ENCODE data around the gene MTERF4.

MTERF4 gene

DNA sequence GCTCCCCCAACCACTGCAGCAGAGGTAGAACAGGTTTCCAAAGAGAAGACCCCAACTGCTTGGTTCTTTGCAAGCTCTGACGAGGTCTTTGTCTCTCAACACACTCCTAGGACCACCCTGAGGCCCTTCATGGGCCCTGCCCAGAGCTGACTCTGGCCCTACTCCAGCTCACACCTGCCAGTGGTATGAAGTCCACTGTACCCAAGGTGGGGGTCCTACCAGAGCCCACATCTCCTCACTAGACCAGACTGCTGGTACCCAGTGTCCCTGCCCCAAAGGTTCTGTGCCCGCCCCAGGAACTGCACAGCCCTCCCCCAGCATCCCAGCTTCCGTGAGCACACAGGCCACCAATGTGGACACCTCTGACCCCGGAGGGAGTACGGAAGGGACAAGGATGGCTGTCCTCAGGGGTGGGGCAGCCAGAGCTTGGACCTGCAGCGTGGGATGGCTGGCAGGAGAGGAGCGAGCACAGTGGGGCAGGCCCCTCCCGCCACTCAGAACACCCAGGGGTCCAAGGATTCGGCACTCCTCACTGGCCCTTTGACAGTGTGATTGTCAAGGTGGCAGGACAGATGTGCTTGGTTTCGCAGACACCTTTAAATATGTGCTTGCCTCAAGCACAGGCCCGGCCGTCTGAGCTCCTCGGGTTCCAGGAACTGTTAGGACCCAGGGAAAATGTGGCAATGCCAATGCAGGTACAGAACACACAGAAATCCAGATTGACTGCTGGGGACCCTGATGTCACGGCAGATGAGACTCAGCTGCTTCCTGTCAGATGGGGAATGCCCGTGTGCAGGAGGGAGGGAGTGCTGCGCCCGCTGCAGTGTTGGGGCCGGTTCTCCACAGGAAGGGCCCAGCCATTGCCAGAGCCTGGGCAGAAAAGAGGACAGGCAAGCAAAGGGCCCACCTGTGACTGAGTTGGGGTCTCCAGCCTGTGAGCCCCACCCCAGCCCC lies 51.2 kb downstream of the MTERF4 start:
- Histone ChIP-seq H3K36me3 (ENCODE audit: insufficient read depth) (no peaks in the 10 kb centered on the region), H3K4me2 (no peak overlapping the region), H3K79me2 (ENCODE audit: insufficient read depth, low read depth) (no peaks in the 10 kb centered on the region), H3K4me3 (IDR thresholded peaks at IDR 0.05; ENCODE audit: insufficient read depth, low read depth, low read length) (no peak overlapping the region), H2AFZ (ENCODE audit: low read depth) (no peak overlapping the region), H3K9ac (no peak overlapping the region), H3K27ac (no peak overlapping the region), H3K27me3 (ENCODE audit: insufficient read depth, low read depth) (peaks cover 7% of the 10 kb centered on the region; the same call in 1 of the 2 replicates), H4K20me1 (ENCODE audit: insufficient read depth) (no peaks in the 10 kb centered on the region), H3K4me1 (ENCODE audit: low read depth, poor library complexity, severe bottlenecking) (no peaks in the 10 kb centered on the region)
- TF ChIP-seq, protein P1, sequence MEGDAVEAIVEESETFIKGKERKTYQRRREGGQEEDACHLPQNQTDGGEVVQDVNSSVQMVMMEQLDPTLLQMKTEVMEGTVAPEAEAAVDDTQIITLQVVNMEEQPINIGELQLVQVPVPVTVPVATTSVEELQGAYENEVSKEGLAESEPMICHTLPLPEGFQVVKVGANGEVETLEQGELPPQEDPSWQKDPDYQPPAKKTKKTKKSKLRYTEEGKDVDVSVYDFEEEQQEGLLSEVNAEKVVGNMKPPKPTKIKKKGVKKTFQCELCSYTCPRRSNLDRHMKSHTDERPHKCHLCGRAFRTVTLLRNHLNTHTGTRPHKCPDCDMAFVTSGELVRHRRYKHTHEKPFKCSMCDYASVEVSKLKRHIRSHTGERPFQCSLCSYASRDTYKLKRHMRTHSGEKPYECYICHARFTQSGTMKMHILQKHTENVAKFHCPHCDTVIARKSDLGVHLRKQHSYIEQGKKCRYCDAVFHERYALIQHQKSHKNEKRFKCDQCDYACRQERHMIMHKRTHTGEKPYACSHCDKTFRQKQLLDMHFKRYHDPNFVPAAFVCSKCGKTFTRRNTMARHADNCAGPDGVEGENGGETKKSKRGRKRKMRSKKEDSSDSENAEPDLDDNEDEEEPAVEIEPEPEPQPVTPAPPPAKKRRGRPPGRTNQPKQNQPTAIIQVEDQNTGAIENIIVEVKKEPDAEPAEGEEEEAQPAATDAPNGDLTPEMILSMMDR (conservative IDR thresholded peaks at IDR 0.05; ENCODE audit: low read depth, low read length) = no peak

DNA sequence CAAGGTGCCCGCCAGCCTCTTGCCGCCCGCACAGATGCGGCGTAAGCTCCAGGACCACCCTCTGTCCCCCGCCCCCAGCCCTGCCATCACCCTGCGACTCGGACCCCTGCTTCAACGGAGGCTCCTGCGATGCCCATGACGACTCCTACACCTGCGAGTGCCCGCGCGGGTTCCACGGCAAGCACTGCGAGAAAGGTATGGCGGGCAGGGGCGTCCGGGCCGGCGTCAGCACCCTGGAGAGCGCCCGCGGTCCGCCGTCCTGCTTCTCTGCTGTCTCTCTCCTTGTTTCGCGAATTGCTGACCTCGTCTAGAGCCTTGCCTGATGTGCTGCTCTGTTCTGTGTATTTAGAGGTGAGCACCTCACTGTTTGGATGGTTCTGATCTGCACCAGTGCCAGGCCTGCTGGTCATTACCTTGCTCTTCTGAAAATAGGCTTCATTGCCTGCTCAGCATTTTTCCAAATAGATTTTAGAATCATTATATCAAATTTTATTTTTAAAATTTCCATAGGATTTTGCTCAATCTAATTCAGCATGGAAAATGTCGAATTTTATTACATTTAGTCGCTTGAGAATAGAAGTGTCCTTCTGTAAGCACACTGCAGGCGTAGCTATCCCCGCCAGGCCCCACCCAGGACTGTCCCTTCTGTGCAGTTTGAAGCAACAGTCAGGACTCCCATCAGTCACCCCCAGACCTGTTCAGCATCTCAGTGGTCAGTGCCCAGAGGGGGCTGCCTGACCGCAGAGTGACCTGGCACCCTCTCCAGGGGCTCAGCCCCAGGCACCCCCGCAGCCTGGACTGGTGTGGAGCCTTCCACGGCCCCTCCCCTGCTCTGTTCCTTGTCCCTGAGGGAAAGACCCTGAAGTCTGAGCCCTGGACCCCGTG lies 52.1 kb downstream of the MTERF4 start:
- H4K20me1 ChIP-seq (ENCODE audit: insufficient read depth) = no peaks in the 10 kb centered on the region
- no peaks in the 10 kb centered on the region for H3K79me2 ChIP-seq (ENCODE audit: insufficient read depth, low read depth)
- no peak overlapping the region for H3K9ac ChIP-seq
- H3K27ac ChIP-seq = no peak overlapping the region
- H3K4me2 ChIP-seq = no peak overlapping the region
- no peak overlapping the region for H2AFZ ChIP-seq (ENCODE audit: low read depth)
- H3K36me3 ChIP-seq (ENCODE audit: insufficient read depth) = no peaks in the 10 kb centered on the region
- peaks cover 9% of the 10 kb centered on the region; the same call in 1 of the 2 replicates for H3K27me3 ChIP-seq (ENCODE audit: insufficient read depth, low read depth)
- TF ChIP-seq, protein P1 (conservative IDR thresholded peaks at IDR 0.05; ENCODE audit: low read depth, low read length) = no peak
- no peak overlapping the region for H3K4me3 ChIP-seq (IDR thresholded peaks at IDR 0.05; ENCODE audit: insufficient read depth, low read depth, low read length)
- no peaks in the 10 kb centered on the region for H3K4me1 ChIP-seq (ENCODE audit: low read depth, poor library complexity, severe bottlenecking)

DNA sequence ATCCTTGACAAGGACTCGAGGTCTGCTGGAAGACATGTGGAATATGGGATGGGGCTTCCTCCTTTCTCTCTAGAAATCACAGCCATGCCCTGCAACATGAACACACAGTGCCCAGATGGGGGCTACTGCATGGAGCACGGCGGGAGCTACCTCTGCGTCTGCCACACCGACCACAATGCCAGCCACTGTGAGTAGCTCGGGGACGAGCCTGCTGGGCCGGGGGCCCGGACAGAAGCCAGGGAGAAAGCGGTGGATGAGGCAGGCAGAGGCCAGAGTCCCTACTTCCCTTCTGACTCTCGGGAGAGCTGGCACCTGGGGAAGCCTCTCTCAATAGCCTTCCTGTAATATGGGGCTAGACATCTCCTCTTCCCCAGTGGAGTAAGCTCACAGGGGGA lies 53.1 kb downstream of the MTERF4 start:
- H3K4me1 ChIP-seq (ENCODE audit: low read depth, poor library complexity, severe bottlenecking) = no peaks in the 10 kb centered on the region
- no peak overlapping the region for H3K4me2 ChIP-seq
- H3K27me3 ChIP-seq (ENCODE audit: insufficient read depth, low read depth) = peaks cover 9% of the 10 kb centered on the region; the same call in 1 of the 2 replicates
- H3K27ac ChIP-seq = no peak overlapping the region
- no peaks in the 10 kb centered on the region for H3K79me2 ChIP-seq (ENCODE audit: insufficient read depth, low read depth)
- TF ChIP-seq, protein P1 (conservative IDR thresholded peaks at IDR 0.05; ENCODE audit: low read depth, low read length) = no peak
- H3K36me3 ChIP-seq (ENCODE audit: insufficient read depth) = no peaks in the 10 kb centered on the region
- H4K20me1 ChIP-seq (ENCODE audit: insufficient read depth) = no peaks in the 10 kb centered on the region
- H3K4me3 ChIP-seq (IDR thresholded peaks at IDR 0.05; ENCODE audit: insufficient read depth, low read depth, low read length) = no peak overlapping the region
- no peak overlapping the region for H2AFZ ChIP-seq (ENCODE audit: low read depth)
- H3K9ac ChIP-seq = no peak overlapping the region

DNA sequence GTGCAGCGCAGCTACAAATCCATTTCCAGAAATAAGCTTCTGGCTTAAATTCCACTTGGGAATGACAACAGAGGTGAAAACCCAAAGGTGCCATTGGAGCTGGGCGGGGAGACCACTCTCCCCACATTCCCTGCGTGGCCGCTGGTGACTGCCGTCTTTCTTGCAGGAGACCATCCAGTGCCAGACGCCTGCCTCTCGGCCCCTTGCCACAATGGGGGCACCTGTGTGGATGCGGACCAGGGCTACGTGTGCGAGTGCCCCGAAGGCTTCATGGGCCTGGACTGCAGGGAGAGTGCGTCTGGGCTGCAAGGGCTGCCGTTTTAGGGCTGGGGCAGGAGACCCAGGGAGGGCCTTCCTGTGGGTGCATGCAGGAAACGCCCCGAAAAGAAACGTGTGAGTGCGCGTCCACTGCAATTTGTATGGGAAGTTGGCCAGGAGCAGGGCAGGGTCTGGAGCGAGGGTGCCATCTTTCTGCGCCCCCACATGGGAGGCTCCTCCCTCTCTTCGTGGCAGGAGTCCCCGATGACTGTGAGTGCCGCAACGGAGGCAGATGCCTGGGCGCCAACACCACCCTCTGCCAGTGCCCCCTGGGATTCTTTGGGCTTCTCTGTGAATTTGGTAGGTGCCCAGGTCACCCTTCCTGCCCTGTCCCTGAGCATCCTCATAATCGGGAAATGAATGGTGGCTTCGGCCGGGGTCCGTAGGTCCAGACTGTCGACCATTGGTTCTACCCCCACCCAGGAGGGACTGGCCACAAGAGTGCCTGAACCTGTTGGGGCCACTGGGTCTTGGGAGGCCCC lies 53.7 kb downstream of the MTERF4 start:
- Histone ChIP-seq H3K27ac (no peak overlapping the region), H3K4me1 (ENCODE audit: low read depth, poor library complexity, severe bottlenecking) (no peaks in the 10 kb centered on the region), H4K20me1 (ENCODE audit: insufficient read depth) (no peaks in the 10 kb centered on the region), H3K79me2 (ENCODE audit: insufficient read depth, low read depth) (no peaks in the 10 kb centered on the region), H3K4me2 (no peak overlapping the region), H2AFZ (ENCODE audit: low read depth) (no peak overlapping the region), H3K36me3 (ENCODE audit: insufficient read depth) (no peaks in the 10 kb centered on the region), H3K27me3 (ENCODE audit: insufficient read depth, low read depth) (peaks cover 14% of the 10 kb centered on the region; the same call in 1 of the 2 replicates), H3K9ac (no peak overlapping the region), H3K4me3 (IDR thresholded peaks at IDR 0.05; ENCODE audit: insufficient read depth, low read depth, low read length) (no peak overlapping the region)
- TF ChIP-seq, protein P1 (conservative IDR thresholded peaks at IDR 0.05; ENCODE audit: low read depth, low read length) = no peak

Measured in KMS-11 (cell line).